ENCODE measurements around the gene RASSF5. TPM values are rescaled to one million over a fixed set of nuclear protein-coding genes. Genes with fewer than 3 reads are reported as not detected.

RASSF5 gene
- total RNA-seq, 2 experiments from 2014 or later: 211 TPM

- Mint-ChIP-seq H3K27me3 (peaks cover 5% of the 10 kb centered on the region), H3K36me3 (no peaks in the 10 kb centered on the region), H3K9me3 (no peaks in the 10 kb centered on the region), H3K27ac (no peak overlapping the region), H3K4me1 (no peaks in the 10 kb centered on the region), H3K4me3 (no peak overlapping the region)
- no peak for DNase-seq
- no peak for ATAC-seq (ENCODE audit: low read depth)
- POLR2A ChIA-PET: interaction anchor here (1.8 kb wide), 1 partner anchor 10 kb away, joined by 8 read pairs; the partner anchor contains the start of gene RASSF5
Observed at GRCh38 chr1:206516728-206516990, 9.3 kb downstream of the RASSF5 start.

GRCh38 chr1:206517784-206518183 is 10.5 kb downstream of the RASSF5 start:
- H3K4me3 Mint-ChIP-seq: no peak overlapping the region
- H3K27me3 Mint-ChIP-seq: peaks cover 5% of the 10 kb centered on the region
- no peak for DNase-seq
- no peaks in the 10 kb centered on the region for H3K4me1 Mint-ChIP-seq
- no peaks in the 10 kb centered on the region for H3K36me3 Mint-ChIP-seq
- H3K27ac Mint-ChIP-seq: no peak overlapping the region
- no peaks in the 10 kb centered on the region for H3K9me3 Mint-ChIP-seq
- POLR2A ChIA-PET: interaction anchor here (1.8 kb wide), 1 partner anchor 11 kb away, joined by 8 read pairs; the partner anchor contains the start of gene RASSF5
- ATAC-seq (ENCODE audit: low read depth): no peak

DNA sequence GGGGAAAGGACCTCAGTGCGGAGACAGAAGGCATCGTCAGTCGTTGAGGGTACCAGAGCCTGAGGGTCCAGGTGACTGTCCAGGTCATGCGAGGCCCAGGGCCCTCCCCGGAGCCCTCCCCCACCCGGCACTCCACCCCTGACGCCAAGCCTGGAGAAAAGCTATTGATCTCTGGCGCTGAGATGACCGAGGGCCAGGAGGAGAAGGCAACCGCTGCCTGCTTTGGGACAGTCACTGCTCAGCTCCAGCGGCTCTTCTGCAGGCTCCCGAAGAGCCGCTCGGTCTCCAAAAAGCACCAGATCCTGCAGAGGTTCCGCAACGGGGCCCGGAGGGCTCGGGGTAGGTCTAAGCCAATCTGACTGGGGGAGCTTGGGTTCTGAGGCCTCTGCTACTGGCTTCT is 10.9 kb downstream of the RASSF5 start:
- no peak for DNase-seq
- Mint-ChIP-seq H3K4me3 (no peak overlapping the region), H3K27ac (no peak overlapping the region), H3K36me3 (no peaks in the 10 kb centered on the region), H3K27me3 (peaks cover 5% of the 10 kb centered on the region), H3K4me1 (no peaks in the 10 kb centered on the region), H3K9me3 (no peaks in the 10 kb centered on the region)
- POLR2A ChIA-PET: no interaction called here
- no peak for ATAC-seq (ENCODE audit: low read depth)

DNA sequence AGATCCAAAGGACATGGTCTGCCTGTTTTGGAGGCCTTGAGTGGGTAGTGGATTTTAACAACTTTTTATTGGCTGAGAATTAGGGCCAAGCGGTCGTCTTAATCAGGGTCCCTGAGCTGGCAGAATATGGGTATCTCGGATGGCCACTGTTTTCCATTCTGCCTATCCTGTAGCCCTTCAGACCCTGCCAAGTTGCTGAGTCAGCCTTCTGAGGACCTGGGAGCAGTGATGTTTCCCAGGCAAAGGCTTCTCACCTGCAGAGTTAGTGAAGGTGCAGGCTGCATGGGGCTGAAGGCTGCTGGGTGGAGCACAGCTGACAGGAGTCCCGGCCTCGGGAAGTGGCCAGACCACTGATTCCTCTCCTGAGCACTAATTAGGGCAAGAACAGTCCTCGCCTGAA is 11.4 kb downstream of the RASSF5 start:
- Mint-ChIP-seq H3K36me3 (no peaks in the 10 kb centered on the region), H3K9me3 (no peaks in the 10 kb centered on the region), H3K4me1 (no peaks in the 10 kb centered on the region), H3K27me3 (peaks cover 5% of the 10 kb centered on the region), H3K27ac (no peak overlapping the region), H3K4me3 (no peak overlapping the region)
- POLR2A ChIA-PET: no interaction called here
- DNase-seq (no peak), ATAC-seq (ENCODE audit: low read depth) (no peak)

- no peak for ATAC-seq (ENCODE audit: low read depth)
- Mint-ChIP-seq H3K27ac (peak overlapping the region; percentile 18), H3K4me3 (no peak overlapping the region), H3K9me3 (no peaks in the 10 kb centered on the region), H3K4me1 (peaks cover 4% of the 10 kb centered on the region), H3K27me3 (peaks cover 2% of the 10 kb centered on the region), H3K36me3 (no peaks in the 10 kb centered on the region)
- POLR2A ChIA-PET: interaction anchor here (0.5 to 0.7 kb wide), 2 partner anchors 26 to 35 kb away, joined by 4 to 7 read pairs; no protein-coding TSS in a partner anchor
- DNase-seq: no peak
Observed at GRCh38 chr1:206521127-206521526, 13.8 kb downstream of the RASSF5 start.

GRCh38 chr1:206521694-206522402 is 14.5 kb downstream of the RASSF5 start:
- ATAC-seq (ENCODE audit: low read depth): no peak
- POLR2A ChIA-PET: interaction anchor here (0.9 kb wide), 1 partner anchor 23 kb away, joined by 3 read pairs; no protein-coding TSS in a partner anchor
- H3K4me3 Mint-ChIP-seq: no peak overlapping the region

GRCh38 chr1:206524739-206525364 is 17.5 kb downstream of the RASSF5 start:
- POLR2A ChIA-PET: no interaction called here
- H3K27me3 Mint-ChIP-seq: no peaks in the 10 kb centered on the region
- H3K27ac Mint-ChIP-seq: no peak overlapping the region
- no peaks in the 10 kb centered on the region for H3K36me3 Mint-ChIP-seq
- H3K4me1 Mint-ChIP-seq: peaks cover 4% of the 10 kb centered on the region
- DNase-seq: no peak
- H3K4me3 Mint-ChIP-seq: no peak overlapping the region
- peak; percentile 51 for ATAC-seq (ENCODE audit: low read depth)
- no peaks in the 10 kb centered on the region for H3K9me3 Mint-ChIP-seq

More at GRCh38 chr1:206521694-206522402, 14.5 kb downstream of the RASSF5 start:
- Mint-ChIP-seq H3K9me3 (no peaks in the 10 kb centered on the region), H3K36me3 (no peaks in the 10 kb centered on the region), H3K27me3 (no peaks in the 10 kb centered on the region), H3K4me1 (peaks cover 4% of the 10 kb centered on the region), H3K27ac (no peak overlapping the region)
- DNase-seq: no peak

GRCh38 chr1:206526064-206526911 is 19.0 kb downstream of the RASSF5 start:
- POLR2A ChIA-PET: interaction anchor here (1.6 kb wide), 1 partner anchor 19 kb away, joined by 4 read pairs; no protein-coding TSS in a partner anchor
- DNase-seq (no peak), ATAC-seq (ENCODE audit: low read depth) (no peak)
- Mint-ChIP-seq H3K9me3 (no peaks in the 10 kb centered on the region), H3K27me3 (peaks cover 1% of the 10 kb centered on the region), H3K4me3 (no peak overlapping the region), H3K4me1 (peaks cover 4% of the 10 kb centered on the region), H3K36me3 (no peaks in the 10 kb centered on the region), H3K27ac (no peak overlapping the region)

DNA sequence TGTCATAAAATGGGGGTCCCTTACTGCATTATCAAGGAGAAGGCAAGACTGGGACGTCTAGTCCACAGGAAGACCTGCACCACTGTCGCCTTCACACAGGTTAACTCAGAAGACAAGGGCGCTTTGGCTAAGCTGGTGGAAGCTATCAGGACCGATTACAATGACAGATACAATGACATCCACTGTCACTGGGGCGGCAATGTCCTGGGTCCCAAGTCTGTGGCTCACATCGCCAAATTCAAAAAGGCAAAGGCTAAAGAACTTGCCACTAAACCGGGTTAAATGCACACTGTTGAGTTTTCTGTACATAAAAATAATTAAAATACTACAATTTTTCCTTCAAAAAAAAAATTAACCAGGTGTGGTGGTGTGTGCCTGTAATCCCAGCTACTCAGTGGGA is 22.1 kb downstream of the RASSF5 start:
- Mint-ChIP-seq H3K4me3 (no peak overlapping the region), H3K27ac (no peak overlapping the region), H3K27me3 (peaks cover 1% of the 10 kb centered on the region), H3K4me1 (peaks cover 4% of the 10 kb centered on the region), H3K9me3 (no peaks in the 10 kb centered on the region), H3K36me3 (no peaks in the 10 kb centered on the region)
- DNase-seq: no peak
- POLR2A ChIA-PET: no interaction called here
- ATAC-seq (ENCODE audit: low read depth): no peak

- Mint-ChIP-seq H3K36me3 (no peaks in the 10 kb centered on the region), H3K9me3 (no peaks in the 10 kb centered on the region), H3K4me1 (no peaks in the 10 kb centered on the region), H3K27me3 (peaks cover 1% of the 10 kb centered on the region), H3K4me3 (no peak overlapping the region), H3K27ac (no peak overlapping the region)
- no peak for DNase-seq
- POLR2A ChIA-PET: no interaction called here
- ATAC-seq (ENCODE audit: low read depth): no peak
Observed at GRCh38 chr1:206532368-206532767, 25.0 kb downstream of the RASSF5 start.

- POLR2A ChIA-PET: interaction anchor here (1.5 to 1.6 kb wide), 2 partner anchors 34 to 78 kb away, joined by 3 to 4 read pairs; partner anchors contain the start of gene EIF2D
- H3K27ac Mint-ChIP-seq: no peak overlapping the region
- no peaks in the 10 kb centered on the region for H3K9me3 Mint-ChIP-seq
Observed at GRCh38 chr1:206534552-206534951, 27.2 kb downstream of the RASSF5 start.

DNA sequence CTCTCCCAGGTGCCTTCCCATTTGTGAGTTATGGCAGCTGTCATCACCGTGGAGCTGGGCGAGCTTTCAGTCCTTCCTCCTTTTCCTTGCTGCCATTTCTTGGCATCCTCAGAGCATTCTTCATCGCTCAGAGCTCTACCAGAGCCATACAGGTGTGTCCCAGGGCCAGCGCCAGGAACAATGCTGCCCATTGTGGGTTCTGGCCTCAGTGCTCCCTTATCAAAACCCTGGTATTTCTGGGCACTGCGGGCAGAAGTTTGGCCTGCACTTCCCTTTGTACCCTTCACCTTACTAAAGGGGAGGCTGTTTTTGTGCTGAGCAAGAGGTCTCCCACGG is 28.5 kb downstream of the RASSF5 start:
- no peak for DNase-seq

More at GRCh38 chr1:206534552-206534951, 27.2 kb downstream of the RASSF5 start:
- Mint-ChIP-seq H3K4me3 (no peak overlapping the region), H3K4me1 (no peaks in the 10 kb centered on the region), H3K27me3 (peaks cover 1% of the 10 kb centered on the region), H3K36me3 (no peaks in the 10 kb centered on the region)
- DNase-seq (no peak), ATAC-seq (ENCODE audit: low read depth) (no peak)

DNA sequence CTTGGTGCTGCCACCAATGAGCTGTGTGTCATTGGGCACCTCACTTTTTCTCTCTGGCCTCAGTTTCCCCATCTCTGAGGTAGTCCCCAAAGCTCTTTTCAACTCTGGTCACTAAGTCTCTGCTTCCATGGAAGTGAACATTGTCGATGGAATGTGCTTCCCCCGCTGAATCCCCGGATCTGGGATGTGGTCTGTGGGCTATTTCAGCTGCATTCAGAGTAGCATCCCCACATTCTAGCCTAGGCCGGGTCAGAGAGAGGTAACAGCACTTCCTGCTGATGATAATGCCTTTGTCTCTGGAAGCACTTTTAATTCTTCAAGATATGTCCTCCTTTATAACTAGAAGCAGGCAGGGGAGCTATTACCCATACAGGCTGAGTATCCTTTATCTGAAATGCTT is 29.8 kb downstream of the RASSF5 start:
- POLR2A ChIA-PET: no interaction called here
- Mint-ChIP-seq H3K27me3 (no peaks in the 10 kb centered on the region), H3K4me1 (peaks cover 7% of the 10 kb centered on the region), H3K9me3 (no peaks in the 10 kb centered on the region), H3K36me3 (no peaks in the 10 kb centered on the region), H3K4me3 (no peak overlapping the region), H3K27ac (no peak overlapping the region)
- DNase-seq (no peak), ATAC-seq (ENCODE audit: low read depth) (no peak)

More for the DNA sequence above, 28.5 kb downstream of the RASSF5 start:
- POLR2A ChIA-PET: interaction anchor here (1.5 kb wide), 1 partner anchor 33 kb away, joined by 4 read pairs; no protein-coding TSS in a partner anchor
- Mint-ChIP-seq H3K36me3 (no peaks in the 10 kb centered on the region), H3K27me3 (no peaks in the 10 kb centered on the region), H3K27ac (peak overlapping the region; percentile 19), H3K4me3 (no peak overlapping the region), H3K4me1 (peaks cover 7% of the 10 kb centered on the region), H3K9me3 (no peaks in the 10 kb centered on the region)
- no peak for ATAC-seq (ENCODE audit: low read depth)
